H9 (cell line): ENCODE results near the gene ATL1. TPM values are rescaled to one million over a fixed set of nuclear protein-coding genes. Genes with fewer than 3 reads are reported as not detected.
"Not testable (repeated sequence)": the region's sequence is repeated elsewhere in the genome, so short reads cannot be mapped to it uniquely, and the experiment has no call there.

ENCODE experiments used
- DNase-seq: peaks from one replicate; pipeline ENCODE4 v3.0.0-alpha.2; 2017
- H2AFZ ChIP-seq: one replicate; pipeline ENCODE4 v1.6.1; 2013; ENCODE audit warnings: mild to moderate bottlenecking, low read length, control low read depth, moderate library complexity
- H2AK5ac ChIP-seq: 2 replicates; pipeline ENCODE4 v1.6.1; 2013; ENCODE audit warnings: low read length, control low read depth, mixed read lengths; ENCODE audit not compliant: insufficient read length
- H2BK120ac ChIP-seq: one replicate; pipeline ENCODE4 v1.6.1; 2013; ENCODE audit warnings: low read depth, mild to moderate bottlenecking, low read length, control low read depth, inconsistent platforms; ENCODE audit not compliant: poor library complexity, severe bottlenecking
- H2BK12ac ChIP-seq: 2 replicates; pipeline ENCODE4 v1.6.1; 2013; ENCODE audit warnings: low read length, control low read depth, mixed read lengths, low read depth; ENCODE audit not compliant: insufficient read length
- H2BK15ac ChIP-seq: 2 replicates; pipeline ENCODE4 v1.6.1; 2013; ENCODE audit warnings: low read depth, low read length, control low read depth
- H2BK20ac ChIP-seq: one replicate; pipeline ENCODE4 v1.6.1; 2013; ENCODE audit warnings: low read depth, mild to moderate bottlenecking, low read length, control low read depth, inconsistent platforms; ENCODE audit not compliant: poor library complexity, severe bottlenecking
- H2BK5ac ChIP-seq: 2 replicates; pipeline ENCODE4 v1.6.1; 2013; ENCODE audit warnings: low read length, control low read depth, mixed read lengths; ENCODE audit not compliant: insufficient read length
- H3K14ac ChIP-seq: 2 replicates; pipeline ENCODE4 v1.6.1; 2013; ENCODE audit warnings: low read length, control low read depth; ENCODE audit not compliant: insufficient read depth
- H3K18ac ChIP-seq: 2 replicates; pipeline ENCODE4 v1.6.1; 2013; ENCODE audit warnings: low read depth, mild to moderate bottlenecking, mixed read lengths, low read length, control low read depth; ENCODE audit not compliant: insufficient read length
- H3K23ac ChIP-seq: 2 replicates; pipeline ENCODE4 v1.6.1; 2013; ENCODE audit warnings: low read length, control low read depth, mixed read lengths, low read depth; ENCODE audit not compliant: insufficient read length
- H3K23me2 ChIP-seq: 2 replicates; pipeline ENCODE4 v1.6.1; 2013; ENCODE audit warnings: low read depth, mild to moderate bottlenecking, mixed read lengths, low read length, control low read depth; ENCODE audit not compliant: insufficient read length, poor library complexity, severe bottlenecking
- H3K27ac ChIP-seq: 2 replicates; pipeline ENCODE4 v1.5.1; 2013; ENCODE audit warnings: low read length, control low read depth, mixed read lengths, low read depth; ENCODE audit not compliant: insufficient read length
- H3K27me3 ChIP-seq: 2 replicates; pipeline ENCODE4 v1.6.1; 2013; ENCODE audit warnings: low read length, control low read depth, inconsistent platforms; ENCODE audit not compliant: insufficient read depth
- H3K4ac ChIP-seq: 2 replicates; pipeline ENCODE4 v1.6.1; 2013; ENCODE audit warnings: low read depth, mild to moderate bottlenecking, control low read depth, inconsistent platforms, low read length, moderate library complexity
- H3K4me1 ChIP-seq: 2 replicates; pipeline ENCODE4 v1.6.1; 2013; ENCODE audit warnings: low read length, control low read depth, inconsistent platforms; ENCODE audit not compliant: insufficient read depth
- H3K4me2 ChIP-seq: 2 replicates; pipeline ENCODE4 v1.6.1; 2013; ENCODE audit warnings: low read length, control low read depth, mixed read lengths; ENCODE audit not compliant: insufficient read length, insufficient read depth
- H3K56ac ChIP-seq: 2 replicates; pipeline ENCODE4 v1.6.1; 2013; ENCODE audit warnings: low read depth, mild to moderate bottlenecking, mixed read lengths, low read length, control low read depth; ENCODE audit not compliant: insufficient read length
- H3K79me1 ChIP-seq: 2 replicates; pipeline ENCODE4 v1.6.1; 2013; ENCODE audit warnings: low read depth, mild to moderate bottlenecking, moderate library complexity, low read length, control low read depth, inconsistent platforms; ENCODE audit not compliant: insufficient read depth, poor library complexity, severe bottlenecking
- H3K79me2 ChIP-seq: 2 replicates; pipeline ENCODE4 v1.6.1; 2013; ENCODE audit warnings: low read length, control low read depth, inconsistent platforms; ENCODE audit not compliant: insufficient read depth
- H3K9ac ChIP-seq: 2 replicates; pipeline ENCODE4 v1.6.1; 2013; ENCODE audit warnings: low read length, control low read depth, mixed read lengths; ENCODE audit not compliant: insufficient read length; ENCODE audit errors: extremely low read depth
- H3K9me3 ChIP-seq: one replicate; pipeline ENCODE4 v1.6.1; 2013; ENCODE audit warnings: low read depth, low read length, inconsistent platforms; ENCODE audit not compliant: control insufficient read depth
- H3T11ph ChIP-seq: one replicate; pipeline ENCODE4 v1.6.1; 2013; ENCODE audit warnings: mild to moderate bottlenecking, low read length, control low read depth, inconsistent platforms
- H4K20me1 ChIP-seq: one replicate; pipeline ENCODE4 v1.6.1; 2013; ENCODE audit not compliant: control insufficient read depth, insufficient read length, insufficient read depth
- H4K5ac ChIP-seq: 2 replicates; pipeline ENCODE4 v1.6.1; 2013; ENCODE audit warnings: low read depth, mild to moderate bottlenecking, mixed read lengths, low read length, control low read depth; ENCODE audit not compliant: insufficient read length
- H4K8ac ChIP-seq: replicated peaks from 2 replicates; pipeline ENCODE4 v1.6.1; 2013; ENCODE audit warnings: low read length, control low read depth, mixed read lengths, low read depth; ENCODE audit not compliant: insufficient read length
- H4K91ac ChIP-seq: 2 replicates; pipeline ENCODE4 v1.6.1; 2013; ENCODE audit warnings: low read depth, mild to moderate bottlenecking, moderate library complexity, mixed read lengths, low read length, control low read depth; ENCODE audit not compliant: insufficient read length
- H3K27ac Mint-ChIP-seq, 3 experiments: 2 replicates in 2 of 3; 3 replicates in 1 of 3; pipeline ENCODE4 v1.8.0; 2020 to 2021; ENCODE audit warnings: mixed read lengths in 3 of 3, mild to moderate bottlenecking in 1 of 3, moderate library complexity in 1 of 3
- H3K27me3 Mint-ChIP-seq: 2 replicates; pipeline ENCODE4 v1.8.0; 2021; ENCODE audit warnings: low read depth, mild to moderate bottlenecking, moderate library complexity, mixed read lengths
- H3K36me3 Mint-ChIP-seq, 3 experiments: 2 replicates in 2 of 3; 3 replicates in 1 of 3; pipeline ENCODE4 v1.8.0; 2020 to 2021; ENCODE audit warnings: low read depth in 3 of 3, mixed read lengths in 3 of 3; ENCODE audit not compliant: insufficient read depth in 1 of 3
- H3K4me1 Mint-ChIP-seq, 2 experiments: 2 replicates each; pipeline ENCODE4 v1.8.0; 2020; ENCODE audit warnings: mixed read lengths in 2 of 2
- H3K4me3 Mint-ChIP-seq, 2 experiments: 2 replicates in 1 of 2; 3 replicates in 1 of 2; pipeline ENCODE4 v1.8.0; 2020 to 2021; ENCODE audit warnings: mild to moderate bottlenecking in 2 of 2, mixed read lengths in 2 of 2, moderate library complexity in 1 of 2
- H3K9me3 Mint-ChIP-seq, 2 experiments: 2 replicates in 1 of 2; 3 replicates in 1 of 2; pipeline ENCODE4 v1.8.0; 2020; ENCODE audit warnings: mild to moderate bottlenecking in 2 of 2, mixed read lengths in 2 of 2, moderate library complexity in 1 of 2
- CTCF ChIP-seq: fragments of 200-600 bp; sonication (generic); conservative IDR thresholded peaks from 3 replicates; pipeline ENCODE4 v1.8.0; 2021; ENCODE audit warnings: antibody characterized with exemption, mild to moderate bottlenecking
- WGBS: extraction: QIAGEN DNeasy Blood & Tissue Kit; methylation state at CpG from one replicate; pipeline ENCODE4 v1.1.7; 2013; ENCODE audit warnings: missing lambda C conversion rate, low lambda C conversion rate, mixed read lengths; ENCODE audit not compliant: insufficient read length; ENCODE audit errors: extremely low coverage; 5-methylcytosine and 5-hydroxymethylcytosine counted together
- total RNA-seq: library from RNA; stranded (reverse); gene quantifications from 2 replicates; pipeline ENCODE4 v1.2.1, GENCODE V29; 2021

Gene ATL1
- total RNA-seq, 1 experiment from 2014 or later = 3.0 TPM

- H2BK15ac ChIP-seq = no peak overlapping the region
- no peak overlapping the region for H2BK12ac ChIP-seq
- Mint-ChIP-seq H3K36me3 (no peaks in the 10 kb centered on the region), H3K4me3 (no peak overlapping the region), H3K27me3 (peaks cover 10% of the 10 kb centered on the region), H3K9me3 (0 out of 5 replicates have a peak, but pooled peaks cover 0 to 2% of the 10 kb centered on the region in 2 experiments), H3K27ac (no peak overlapping the region), H3K4me1 (no peaks in the 10 kb centered on the region)
- H3K18ac ChIP-seq = no peak overlapping the region
- H2BK20ac ChIP-seq = no peak overlapping the region
- H3K79me2 ChIP-seq = no peaks in the 10 kb centered on the region
- H2BK5ac ChIP-seq = no peak overlapping the region
- no peak overlapping the region for H4K91ac ChIP-seq
- no peak for TF ChIP-seq CTCF
- H3K23me2 ChIP-seq = no peaks in the 10 kb centered on the region
- H4K5ac ChIP-seq = no peak overlapping the region
- no peaks in the 10 kb centered on the region for H3K9me3 ChIP-seq
- no peaks in the 10 kb centered on the region for H4K20me1 ChIP-seq
- H3K56ac ChIP-seq = no peak overlapping the region
- no peak overlapping the region for H3K4me2 ChIP-seq
- H3K27ac ChIP-seq = no peak overlapping the region
- no peak overlapping the region for H3T11ph ChIP-seq
- no peak overlapping the region for H2AFZ ChIP-seq
- no peak overlapping the region for H3K9ac ChIP-seq
- H3K79me1 ChIP-seq = no peaks in the 10 kb centered on the region
- no peak for DNase-seq
- no CpG with 5 or more reads among the region's 3 CpGs for WGBS
- no peaks in the 10 kb centered on the region for H3K27me3 ChIP-seq
- H2AK5ac ChIP-seq = no peak overlapping the region
- H3K4me1 ChIP-seq = no peaks in the 10 kb centered on the region
- no peak overlapping the region for H4K8ac ChIP-seq
- H2BK120ac ChIP-seq = no peak overlapping the region
- H3K14ac ChIP-seq = no peak overlapping the region
- H3K4ac ChIP-seq = no peak overlapping the region
- no peak overlapping the region for H3K23ac ChIP-seq
These were observed 8.1 kb upstream of the ATL1 start for GRCh38 chr14:50551877-50552276.

- not testable (repeated sequence) for H3K18ac ChIP-seq, H3K4me1 Mint-ChIP-seq, H3K14ac ChIP-seq, H3K4ac ChIP-seq, H3K27me3 ChIP-seq, H3K9me3 Mint-ChIP-seq, H3K56ac ChIP-seq, H3K9me3 ChIP-seq, H2BK15ac ChIP-seq, H3K27ac ChIP-seq, H2AK5ac ChIP-seq, H2AFZ ChIP-seq, H3K23me2 ChIP-seq, H2BK120ac ChIP-seq, H3K79me2 ChIP-seq, H3K27ac Mint-ChIP-seq, H3K36me3 Mint-ChIP-seq, H2BK12ac ChIP-seq, H3K79me1 ChIP-seq, H3K4me3 Mint-ChIP-seq, H4K20me1 ChIP-seq, H4K5ac ChIP-seq, H3K4me1 ChIP-seq, H2BK5ac ChIP-seq, H4K91ac ChIP-seq, H3K4me2 ChIP-seq, H3K23ac ChIP-seq, H3K9ac ChIP-seq, DNase-seq, H4K8ac ChIP-seq, H3T11ph ChIP-seq, H2BK20ac ChIP-seq
- peaks cover 19% of the 10 kb centered on the region for H3K27me3 Mint-ChIP-seq
- no CpG with 5 or more reads among the region's 3 CpGs for WGBS
These were observed 7.1 kb upstream of the ATL1 start for GRCh38 chr14:50552796-50553195.
